Memory B cell (primary cell): Measurements from ENCODE around the gene FBN3.

Experiments used
- ATAC-seq: fragments of 150-1000 bp; cut with Tn5 transposase; 2 replicates; pipeline ENCODE4 v1.10.0; 2021; ENCODE audit warnings: low read depth, mild to moderate bottlenecking, moderate library complexity
- DNase-seq, 2 donors: peaks; one replicate each; pipeline ENCODE4 v3.0.0; 2022; ENCODE audit warnings: low spot score in 2 of 2
- H3K27ac Mint-ChIP-seq: one replicate; pipeline ENCODE4 v1.8.0; 2022; ENCODE audit warnings: mild to moderate bottlenecking, moderate library complexity, mixed read lengths
- H3K27me3 Mint-ChIP-seq: one replicate; pipeline ENCODE4 v1.8.0; 2022; ENCODE audit warnings: mixed read lengths
- H3K36me3 Mint-ChIP-seq: one replicate; pipeline ENCODE4 v1.8.0; 2022; ENCODE audit warnings: mild to moderate bottlenecking, mixed read lengths
- H3K4me1 Mint-ChIP-seq: one replicate; pipeline ENCODE4 v1.8.0; 2022; ENCODE audit warnings: mixed read lengths
- H3K4me3 Mint-ChIP-seq: one replicate; pipeline ENCODE4 v1.8.0; 2022; ENCODE audit warnings: mild to moderate bottlenecking, moderate library complexity, mixed read lengths
- H3K9me3 Mint-ChIP-seq: one replicate; pipeline ENCODE4 v1.8.0; 2022; ENCODE audit warnings: mixed read lengths

The FBN3 gene

DNA sequence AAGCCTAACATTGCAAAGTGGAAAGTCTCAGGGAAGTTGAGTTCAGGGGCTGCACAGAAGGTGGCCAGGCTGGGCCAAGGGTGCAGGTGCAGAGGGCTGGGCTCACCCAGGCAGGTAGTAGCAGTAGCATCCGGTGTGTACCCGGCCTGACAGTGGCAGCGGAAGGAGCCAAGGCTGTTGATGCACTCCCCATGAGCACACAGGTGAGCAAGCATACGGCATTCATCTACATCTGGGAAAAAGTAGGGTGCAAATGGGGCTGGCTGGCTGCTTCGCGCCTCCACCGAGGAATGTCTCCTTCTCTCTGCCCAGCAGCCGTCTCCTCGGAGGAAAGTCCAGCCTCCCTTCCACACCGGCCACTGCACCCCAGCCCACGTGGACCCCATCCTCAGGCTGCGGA is 66.3 kb downstream of the FBN3 start:
- ATAC-seq: no peak

GRCh38 chr19:8081569-8082550 is 67.5 kb downstream of the FBN3 start:
- Mint-ChIP-seq H3K27me3 (peaks cover 15% of the 10 kb centered on the region), H3K36me3 (no peaks in the 10 kb centered on the region), H3K27ac (no peak overlapping the region), H3K4me3 (no peak overlapping the region), H3K4me1 (no peaks in the 10 kb centered on the region), H3K9me3 (no peaks in the 10 kb centered on the region)
- no peak for DNase-seq
- no peak for ATAC-seq

More for the DNA sequence above, 66.3 kb downstream of the FBN3 start:
- no peaks in the 10 kb centered on the region for H3K9me3 Mint-ChIP-seq
- peaks cover 15% of the 10 kb centered on the region for H3K27me3 Mint-ChIP-seq
- no peaks in the 10 kb centered on the region for H3K4me1 Mint-ChIP-seq
- no peak for DNase-seq
- no peaks in the 10 kb centered on the region for H3K36me3 Mint-ChIP-seq
- H3K27ac Mint-ChIP-seq: no peak overlapping the region
- no peak overlapping the region for H3K4me3 Mint-ChIP-seq

DNA sequence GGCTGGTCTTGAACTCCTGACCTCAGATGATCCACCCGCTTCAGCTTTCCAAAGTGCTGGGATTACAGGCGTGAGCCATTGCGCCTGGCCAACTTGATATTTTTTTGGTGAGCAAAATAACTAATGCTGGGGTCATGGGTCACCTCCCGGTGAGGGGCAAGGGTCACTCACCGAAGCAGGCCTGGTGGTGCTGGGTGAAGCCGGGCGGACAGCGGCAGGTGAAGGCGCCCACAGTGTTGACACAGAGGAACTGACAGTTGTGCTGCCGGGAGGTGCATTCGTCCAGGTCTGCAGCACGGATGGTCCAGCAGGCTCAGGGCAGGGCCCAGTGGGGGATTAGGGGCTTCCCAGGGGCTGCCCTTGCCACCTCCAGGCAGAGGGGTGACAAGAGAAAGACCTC is 68.6 kb downstream of the FBN3 start:
- DNase-seq (no peak), ATAC-seq (no peak)
- H3K27ac Mint-ChIP-seq: no peak overlapping the region
- no peaks in the 10 kb centered on the region for H3K9me3 Mint-ChIP-seq
- H3K4me1 Mint-ChIP-seq: no peaks in the 10 kb centered on the region
- H3K4me3 Mint-ChIP-seq: no peak overlapping the region
- peaks cover 15% of the 10 kb centered on the region for H3K27me3 Mint-ChIP-seq
- H3K36me3 Mint-ChIP-seq: no peaks in the 10 kb centered on the region

GRCh38 chr19:8079988-8080387 is 69.4 kb downstream of the FBN3 start:
- no peak overlapping the region for H3K27ac Mint-ChIP-seq
- no peaks in the 10 kb centered on the region for H3K36me3 Mint-ChIP-seq
- no peaks in the 10 kb centered on the region for H3K4me1 Mint-ChIP-seq
- H3K4me3 Mint-ChIP-seq: no peak overlapping the region
- ATAC-seq: no peak
- H3K27me3 Mint-ChIP-seq: peaks cover 11% of the 10 kb centered on the region
- DNase-seq: no peak
- H3K9me3 Mint-ChIP-seq: no peaks in the 10 kb centered on the region

DNA sequence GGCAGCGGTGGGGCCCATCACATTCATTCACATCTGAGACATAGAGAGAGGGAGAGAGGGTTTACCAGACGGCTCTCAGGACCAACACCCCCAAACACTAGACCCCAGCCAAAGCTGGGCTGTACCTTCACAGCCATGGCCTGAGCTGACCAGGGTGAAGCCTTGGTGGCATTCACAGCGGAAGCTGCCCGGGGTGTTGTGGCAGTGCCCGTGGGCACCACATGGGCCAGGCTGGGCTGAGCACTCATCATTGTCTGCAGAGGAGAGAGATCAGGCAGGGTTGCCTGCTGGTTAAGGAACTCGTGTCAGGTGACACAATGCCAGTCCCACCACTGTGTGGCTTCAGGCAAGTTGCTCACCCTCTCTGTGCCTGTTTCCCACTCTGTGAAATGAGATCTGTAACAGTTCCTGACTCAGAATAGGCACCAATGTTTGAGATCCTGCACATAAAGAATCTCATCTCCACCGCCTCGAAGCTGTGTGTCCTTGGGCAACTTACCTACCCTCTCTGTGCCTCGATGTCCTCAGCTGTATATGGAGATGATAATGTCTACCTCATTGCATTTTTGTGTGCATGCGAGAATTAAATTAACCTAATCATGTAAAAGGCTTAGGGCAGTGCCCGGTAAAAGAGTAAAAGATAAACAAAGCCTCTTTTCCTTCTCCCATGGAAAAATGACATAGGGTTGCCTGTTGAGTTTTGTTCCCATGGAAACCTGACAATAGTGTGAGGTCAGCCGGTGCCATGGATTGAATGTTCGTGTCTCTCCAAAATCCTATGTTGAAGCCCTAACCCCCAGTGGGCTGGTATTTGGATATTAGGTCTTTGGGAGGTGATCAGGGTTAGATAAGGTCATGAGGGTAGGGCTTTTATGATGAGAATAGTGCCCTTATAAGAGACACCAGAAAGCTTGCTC is 74.0 kb downstream of the FBN3 start:
- Mint-ChIP-seq H3K27me3 (peaks cover 2% of the 10 kb centered on the region), H3K4me3 (no peak overlapping the region), H3K4me1 (no peaks in the 10 kb centered on the region), H3K27ac (no peak overlapping the region), H3K9me3 (peaks cover 6% of the 10 kb centered on the region), H3K36me3 (peaks cover 4% of the 10 kb centered on the region)
- DNase-seq: no peak
- ATAC-seq: no peak

DNA sequence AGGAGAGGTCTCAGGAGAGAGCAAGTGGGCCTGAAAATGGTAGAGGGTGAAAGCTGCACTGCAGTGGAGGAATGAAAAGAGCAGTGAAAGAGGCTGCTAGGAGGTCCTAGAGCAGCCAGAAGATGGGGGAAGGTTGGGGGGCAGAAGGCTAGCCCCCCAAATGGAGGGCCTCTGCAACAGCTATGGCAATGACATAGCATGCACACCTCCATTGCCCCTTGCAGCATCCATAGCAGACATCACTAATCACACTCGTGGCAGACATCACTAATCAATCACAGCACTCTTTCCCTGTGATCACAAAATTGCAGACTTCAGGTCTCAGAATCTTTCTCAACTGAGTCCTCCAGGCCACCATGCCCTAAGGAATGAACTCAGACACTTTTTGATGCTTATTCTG is 74.9 kb downstream of the FBN3 start:
- ATAC-seq (no peak), DNase-seq (no peak)
- Mint-ChIP-seq H3K4me3 (no peak overlapping the region), H3K27ac (no peak overlapping the region), H3K27me3 (peaks cover 2% of the 10 kb centered on the region), H3K36me3 (peaks cover 4% of the 10 kb centered on the region), H3K4me1 (no peaks in the 10 kb centered on the region), H3K9me3 (peaks cover 11% of the 10 kb centered on the region)

DNA sequence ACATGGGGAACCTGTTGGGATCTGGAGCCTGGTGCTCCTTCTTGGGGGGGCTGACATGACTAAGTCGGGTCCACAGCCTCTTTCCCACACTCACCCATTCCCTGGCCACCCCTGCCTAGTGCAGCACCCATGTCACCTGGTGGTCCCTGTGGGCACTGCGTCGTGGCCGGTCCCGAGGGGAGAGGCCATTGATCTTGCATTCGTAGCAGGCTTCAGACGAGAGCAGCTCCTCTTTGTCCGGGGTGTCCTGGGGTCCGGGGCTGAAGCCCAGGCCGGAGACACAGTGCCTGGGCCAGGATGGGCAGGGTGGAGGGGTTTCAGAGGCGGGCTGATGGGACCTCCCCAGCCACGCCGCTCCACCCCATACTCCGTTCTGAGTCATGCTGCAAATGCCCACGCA is 77.5 kb downstream of the FBN3 start:
- DNase-seq (no peak), ATAC-seq (no peak)
- peaks cover 4% of the 10 kb centered on the region for H3K27me3 Mint-ChIP-seq
- no peaks in the 10 kb centered on the region for H3K4me1 Mint-ChIP-seq
- H3K9me3 Mint-ChIP-seq: peaks cover 13% of the 10 kb centered on the region
- no peak overlapping the region for H3K4me3 Mint-ChIP-seq
- H3K27ac Mint-ChIP-seq: no peak overlapping the region
- H3K36me3 Mint-ChIP-seq: peaks cover 6% of the 10 kb centered on the region

DNA sequence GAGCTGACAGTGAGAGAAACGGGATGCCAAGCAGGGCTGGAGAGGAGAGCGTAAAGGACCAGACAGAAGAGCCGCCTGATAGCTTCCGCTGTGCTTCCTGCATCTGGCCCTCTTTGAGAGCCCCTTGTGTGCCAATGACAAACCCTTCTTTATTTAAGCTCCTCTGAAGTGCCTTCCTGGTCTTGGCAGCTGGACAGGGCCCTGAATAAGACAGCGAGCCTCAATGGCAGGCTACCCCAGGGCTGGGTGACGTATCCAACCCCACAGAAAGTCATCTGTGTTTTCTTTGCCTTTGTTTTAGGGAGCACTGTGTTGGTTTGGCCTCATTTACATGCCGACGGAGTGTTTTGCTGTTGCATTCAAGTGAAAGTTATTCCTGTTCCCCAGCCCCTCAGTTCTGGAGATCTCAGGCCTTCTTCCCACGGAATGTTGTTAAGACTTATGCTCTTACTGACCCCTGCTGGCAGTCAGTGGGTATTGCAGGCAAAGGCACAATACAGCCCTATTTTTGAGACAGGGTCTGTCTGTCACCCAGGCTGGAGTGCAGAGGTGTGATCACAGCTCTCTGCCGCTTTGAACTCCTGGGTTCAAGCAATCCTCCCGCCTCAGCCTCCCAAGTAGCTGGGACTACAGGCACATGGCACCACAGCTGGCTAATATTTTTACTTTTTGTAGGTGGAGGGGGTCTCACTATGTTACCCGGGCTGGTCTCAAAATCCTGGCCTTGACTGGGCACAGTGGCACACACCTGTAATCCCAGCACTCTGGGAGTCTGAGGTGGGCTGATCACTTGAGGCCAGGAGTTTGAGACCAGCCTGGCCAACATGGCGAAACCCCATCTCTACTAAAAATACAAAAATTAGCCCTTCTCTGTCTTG is 80.1 kb downstream of the FBN3 start:
- H3K27me3 Mint-ChIP-seq: peaks cover 4% of the 10 kb centered on the region
- no peak for ATAC-seq
- no peak for DNase-seq
- H3K9me3 Mint-ChIP-seq: peaks cover 12% of the 10 kb centered on the region
- peaks cover 9% of the 10 kb centered on the region for H3K36me3 Mint-ChIP-seq
- H3K4me3 Mint-ChIP-seq: no peak overlapping the region
- H3K4me1 Mint-ChIP-seq: no peaks in the 10 kb centered on the region
- no peak overlapping the region for H3K27ac Mint-ChIP-seq

- H3K4me1 Mint-ChIP-seq: no peaks in the 10 kb centered on the region
- H3K36me3 Mint-ChIP-seq: peaks cover 5% of the 10 kb centered on the region
- no peak overlapping the region for H3K27ac Mint-ChIP-seq
- no peak for ATAC-seq
- peaks cover 4% of the 10 kb centered on the region for H3K27me3 Mint-ChIP-seq
- DNase-seq: no peak
- no peak overlapping the region for H3K4me3 Mint-ChIP-seq
- peaks cover 7% of the 10 kb centered on the region for H3K9me3 Mint-ChIP-seq
Observed at GRCh38 chr19:8065875-8066261, 83.5 kb downstream of the FBN3 start.

GRCh38 chr19:8064911-8065874 is 84.2 kb downstream of the FBN3 start:
- H3K9me3 Mint-ChIP-seq: peaks cover 5% of the 10 kb centered on the region
- H3K36me3 Mint-ChIP-seq: peaks cover 5% of the 10 kb centered on the region
- H3K27ac Mint-ChIP-seq: no peak overlapping the region
- no peaks in the 10 kb centered on the region for H3K4me1 Mint-ChIP-seq
- DNase-seq (no peak), ATAC-seq (no peak)
- H3K27me3 Mint-ChIP-seq: peaks cover 4% of the 10 kb centered on the region
- H3K4me3 Mint-ChIP-seq: no peak overlapping the region

GRCh38 chr19:8057545-8058270 is 91.7 kb downstream of the FBN3 start:
- ATAC-seq (no peak), DNase-seq (no peak)
- H3K9me3 Mint-ChIP-seq: no peaks in the 10 kb centered on the region
- H3K4me3 Mint-ChIP-seq: no peak overlapping the region
- H3K4me1 Mint-ChIP-seq: no peaks in the 10 kb centered on the region
- H3K27me3 Mint-ChIP-seq: peaks cover 2% of the 10 kb centered on the region
- H3K27ac Mint-ChIP-seq: no peak overlapping the region
- no peaks in the 10 kb centered on the region for H3K36me3 Mint-ChIP-seq

GRCh38 chr19:8056533-8056932 is 92.9 kb downstream of the FBN3 start:
- Mint-ChIP-seq H3K27ac (no peak overlapping the region), H3K4me1 (peaks cover 6% of the 10 kb centered on the region), H3K4me3 (no peak overlapping the region), H3K9me3 (no peaks in the 10 kb centered on the region), H3K36me3 (no peaks in the 10 kb centered on the region), H3K27me3 (no peaks in the 10 kb centered on the region)
- ATAC-seq (no peak), DNase-seq (no peak)
